GM18526 (cell line): ENCODE measurements around the gene PRPF4.
A peak's percentile ranks its signal among the peaks of the same experiment; 100 is the strongest.

ENCODE experiments used
- POLR2A ChIP-seq: IDR thresholded peaks from 3 replicates; pipeline ENCODE4 v1.6.1; 2011; ENCODE audit not compliant: insufficient read length; ENCODE audit errors: extremely low read depth

PRPF4 gene

GRCh38 chr9:113275157-113276131 is at the start of gene PRPF4, which contains the start of gene CDC26:
TSS of gene PRPF4 (plus strand) at chr9:113275658. CDS start at chr9:113275744, 86 bp downstream.
TSS of gene CDC26 (minus strand) at chr9:113275572. CDS start at chr9:113272507, 3,065 bp downstream.
- TF ChIP-seq POLR2A = peak; percentile 96

- TF ChIP-seq POLR2A = no peak
Measured at GRCh38 chr9:113227436-113227835, 48.0 kb upstream of the PRPF4 start.

GRCh38 chr9:113228130-113228665 is 47.3 kb upstream of the PRPF4 start:
- TF ChIP-seq POLR2A = no peak

- TF ChIP-seq POLR2A = no peak
Measured at GRCh38 chr9:113231701-113232100, 43.8 kb upstream of the PRPF4 start.

GRCh38 chr9:113237026-113237425 is 38.4 kb upstream of the PRPF4 start:
- TF ChIP-seq POLR2A = no peak

GRCh38 chr9:113238202-113238858 is 37.1 kb upstream of the PRPF4 start:
- no peak for TF ChIP-seq POLR2A

GRCh38 chr9:113238859-113239232 is 36.6 kb upstream of the PRPF4 start:
- no peak for TF ChIP-seq POLR2A

GRCh38 chr9:113241161-113241560 is 34.3 kb upstream of the PRPF4 start:
- TF ChIP-seq POLR2A = no peak

GRCh38 chr9:113244556-113244955 is 30.9 kb upstream of the PRPF4 start:
- TF ChIP-seq POLR2A = no peak

- TF ChIP-seq POLR2A = no peak
Measured at GRCh38 chr9:113245894-113246293, 29.6 kb upstream of the PRPF4 start.

GRCh38 chr9:113246928-113247327 is 28.5 kb upstream of the PRPF4 start:
- no peak for TF ChIP-seq POLR2A

- TF ChIP-seq POLR2A = no peak
Measured at GRCh38 chr9:113247640-113248039, 27.8 kb upstream of the PRPF4 start.

- no peak for TF ChIP-seq POLR2A
Measured at GRCh38 chr9:113250807-113251206, 24.7 kb upstream of the PRPF4 start.

- no peak for TF ChIP-seq POLR2A
Measured at GRCh38 chr9:113254991-113255390, 20.5 kb upstream of the PRPF4 start.

- no peak for TF ChIP-seq POLR2A
Measured at GRCh38 chr9:113255438-113255837, 20.0 kb upstream of the PRPF4 start.

- no peak for TF ChIP-seq POLR2A
Measured at GRCh38 chr9:113257863-113258262, 17.6 kb upstream of the PRPF4 start.
